OCI-LY3 (cell line): ENCODE measurements around the gene ZNF248.

Experiments used
- H2AFZ ChIP-seq: fragments of 200-600, 300-600 bp; shearing (Covaris generic); 2 replicates; pipeline ENCODE4 v1.6.0; 2014; ENCODE audit warnings: antibody characterized with exemption, low read depth, low read length
- H3K27ac ChIP-seq: fragments of 200-600, 300-600 bp; sonication (generic); 2 replicates; pipeline ENCODE4 v1.5.1; 2014; ENCODE audit warnings: mild to moderate bottlenecking, low read length, moderate library complexity, mixed read lengths
- H3K27me3 ChIP-seq: fragments of 200-600, 300-600 bp; sonication (generic); 2 replicates; pipeline ENCODE4 v1.6.1; 2014; ENCODE audit warnings: low read depth, low read length, mixed read lengths
- H3K36me3 ChIP-seq: fragments of 200-600, 300-600 bp; sonication (generic); replicated peaks from 2 replicates; pipeline ENCODE3; 2014; ENCODE audit warnings: low read depth, low read length, mixed read lengths
- H3K4me1 ChIP-seq: fragments of 300-600, 200-600 bp; sonication (generic); 2 replicates; pipeline ENCODE4 v1.6.1; 2014; ENCODE audit warnings: low read length, mixed read lengths
- H3K4me2 ChIP-seq: fragments of 200-600, 300-600 bp; sonication (generic); 2 replicates; pipeline ENCODE4 v1.6.1; 2014; ENCODE audit warnings: low read length, mixed read lengths
- H3K4me3 ChIP-seq: fragments of 300-600, 200-600 bp; sonication (generic); 2 replicates; pipeline ENCODE4 v1.5.1; 2014; ENCODE audit warnings: antibody characterized with exemption, mild to moderate bottlenecking, low read length, moderate library complexity
- H3K79me2 ChIP-seq: fragments of 300-600, 200-600 bp; shearing (Covaris generic); 2 replicates; pipeline ENCODE4 v1.6.1; 2014; ENCODE audit warnings: mild to moderate bottlenecking, low read length, mixed read lengths
- H3K9ac ChIP-seq: fragments of 300-600, 200-600 bp; shearing (Covaris generic); 2 replicates; pipeline ENCODE4 v1.6.0; 2014; ENCODE audit warnings: mild to moderate bottlenecking, low read length, moderate library complexity
- H3K9me3 ChIP-seq: fragments of 200-600, 300-600 bp; shearing (Covaris generic); 2 replicates; pipeline ENCODE4 v1.6.1; 2014; ENCODE audit warnings: low read length, mixed read lengths; ENCODE audit not compliant: insufficient read depth
- H4K20me1 ChIP-seq: fragments of 200-600, 300-600 bp; sonication (generic); 2 replicates; pipeline ENCODE4 v1.6.1; 2016; ENCODE audit warnings: low read length, mixed read lengths; ENCODE audit not compliant: insufficient read depth
- EZH2phosphoT487 ChIP-seq: fragments of 200-600 bp; shearing (Covaris generic); IDR thresholded peaks from 2 replicates; pipeline ENCODE4 v1.6.1; 2018; ENCODE audit warnings: antibody characterized with exemption, mixed run types, low read depth
- TF ChIP-seq, protein P1 (sequence below): fragments of 200-600, 300-600 bp; sonication (generic); IDR thresholded peaks from 2 replicates; pipeline ENCODE4 v1.5.1; 2014; ENCODE audit warnings: antibody characterized with exemption, low read length, low read depth

ZNF248 gene

DNA sequence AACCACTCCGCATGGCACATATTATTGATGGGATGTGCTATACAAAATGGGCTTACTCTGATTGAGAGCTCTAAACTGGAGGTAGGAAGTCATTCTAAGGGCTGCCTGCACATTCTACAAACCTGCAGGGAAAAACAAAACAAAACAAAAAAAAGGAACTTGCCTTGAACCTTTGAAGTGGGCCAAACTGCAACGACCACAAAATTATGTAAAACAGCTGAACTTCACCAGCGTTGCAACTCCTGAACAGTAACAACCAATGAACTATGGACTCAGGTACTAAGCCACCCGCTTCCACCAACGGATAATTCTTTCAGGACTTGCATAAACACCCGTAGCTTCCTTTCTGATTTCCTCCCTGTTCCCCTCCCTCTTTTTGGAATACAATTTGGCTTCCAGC lies 80.4 kb downstream of the ZNF248 start:
- Histone ChIP-seq H3K9me3 (no peaks in the 10 kb centered on the region), H3K27ac (no peak overlapping the region), H3K36me3 (no peaks in the 10 kb centered on the region), H3K4me3 (no peak overlapping the region), H3K27me3 (no peaks in the 10 kb centered on the region), H3K9ac (no peak overlapping the region), H4K20me1 (no peaks in the 10 kb centered on the region), H3K4me1 (no peaks in the 10 kb centered on the region), H3K79me2 (no peaks in the 10 kb centered on the region), H2AFZ (no peak overlapping the region), H3K4me2 (no peak overlapping the region)
- no peak for TF ChIP-seq EZH2phosphoT487
- TF ChIP-seq, protein P1, sequence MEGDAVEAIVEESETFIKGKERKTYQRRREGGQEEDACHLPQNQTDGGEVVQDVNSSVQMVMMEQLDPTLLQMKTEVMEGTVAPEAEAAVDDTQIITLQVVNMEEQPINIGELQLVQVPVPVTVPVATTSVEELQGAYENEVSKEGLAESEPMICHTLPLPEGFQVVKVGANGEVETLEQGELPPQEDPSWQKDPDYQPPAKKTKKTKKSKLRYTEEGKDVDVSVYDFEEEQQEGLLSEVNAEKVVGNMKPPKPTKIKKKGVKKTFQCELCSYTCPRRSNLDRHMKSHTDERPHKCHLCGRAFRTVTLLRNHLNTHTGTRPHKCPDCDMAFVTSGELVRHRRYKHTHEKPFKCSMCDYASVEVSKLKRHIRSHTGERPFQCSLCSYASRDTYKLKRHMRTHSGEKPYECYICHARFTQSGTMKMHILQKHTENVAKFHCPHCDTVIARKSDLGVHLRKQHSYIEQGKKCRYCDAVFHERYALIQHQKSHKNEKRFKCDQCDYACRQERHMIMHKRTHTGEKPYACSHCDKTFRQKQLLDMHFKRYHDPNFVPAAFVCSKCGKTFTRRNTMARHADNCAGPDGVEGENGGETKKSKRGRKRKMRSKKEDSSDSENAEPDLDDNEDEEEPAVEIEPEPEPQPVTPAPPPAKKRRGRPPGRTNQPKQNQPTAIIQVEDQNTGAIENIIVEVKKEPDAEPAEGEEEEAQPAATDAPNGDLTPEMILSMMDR, result no peak

DNA sequence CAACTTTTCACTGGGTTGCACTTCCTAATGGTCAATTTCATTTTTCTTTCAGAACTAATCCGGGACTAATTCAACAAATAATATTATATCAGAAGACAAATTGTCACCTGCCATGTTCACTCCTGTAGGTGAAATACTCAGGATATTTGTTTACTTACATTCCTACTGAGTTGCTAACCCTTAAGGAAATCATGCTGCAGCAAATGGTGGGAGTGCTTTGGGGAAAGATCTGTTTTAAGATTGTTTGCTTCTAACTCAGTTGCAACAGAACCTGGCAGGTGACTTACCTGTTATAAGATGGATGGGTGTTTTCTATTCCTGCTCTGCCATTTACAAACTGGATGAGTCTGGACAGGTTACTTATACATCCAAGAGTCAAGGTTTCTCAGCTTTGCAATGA lies 81.8 kb downstream of the ZNF248 start:
- TF ChIP-seq, protein P1, result no peak
- TF ChIP-seq EZH2phosphoT487, result no peak

DNA sequence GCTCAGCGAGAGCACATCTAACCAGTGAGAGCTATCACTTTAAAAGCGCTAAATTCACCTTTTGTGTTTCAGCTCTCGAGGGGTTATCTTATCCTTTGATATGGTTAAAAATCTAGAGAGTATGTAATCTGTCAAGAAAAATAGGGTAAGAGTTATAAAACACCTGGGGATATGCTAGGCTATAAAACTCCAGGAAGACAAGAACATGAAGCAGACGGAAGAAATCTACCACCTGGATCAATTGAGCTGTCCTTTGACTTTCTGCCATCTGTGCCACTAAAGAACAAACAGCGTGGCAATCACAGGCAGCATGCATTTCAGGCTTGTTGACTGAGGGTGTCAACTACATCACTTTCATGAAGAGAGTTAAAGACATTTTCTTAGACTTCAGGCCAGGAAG lies 83.1 kb downstream of the ZNF248 start:
- Histone ChIP-seq H3K27ac (no peak overlapping the region), H3K9me3 (no peaks in the 10 kb centered on the region), H3K4me2 (no peak overlapping the region), H3K36me3 (no peaks in the 10 kb centered on the region), H2AFZ (no peak overlapping the region), H3K4me3 (no peak overlapping the region), H3K79me2 (no peaks in the 10 kb centered on the region), H4K20me1 (no peaks in the 10 kb centered on the region), H3K9ac (no peak overlapping the region), H3K4me1 (no peaks in the 10 kb centered on the region), H3K27me3 (no peaks in the 10 kb centered on the region)
- TF ChIP-seq, protein P1, result no peak
- TF ChIP-seq EZH2phosphoT487, result no peak

More for the DNA sequence above, 81.8 kb downstream of the ZNF248 start:
- Histone ChIP-seq H4K20me1 (no peaks in the 10 kb centered on the region), H3K4me1 (no peaks in the 10 kb centered on the region), H3K36me3 (no peaks in the 10 kb centered on the region), H3K4me3 (no peak overlapping the region), H3K9me3 (no peaks in the 10 kb centered on the region), H3K79me2 (no peaks in the 10 kb centered on the region), H3K27ac (no peak overlapping the region), H3K4me2 (no peak overlapping the region), H3K9ac (no peak overlapping the region), H3K27me3 (no peaks in the 10 kb centered on the region), H2AFZ (no peak overlapping the region)

DNA sequence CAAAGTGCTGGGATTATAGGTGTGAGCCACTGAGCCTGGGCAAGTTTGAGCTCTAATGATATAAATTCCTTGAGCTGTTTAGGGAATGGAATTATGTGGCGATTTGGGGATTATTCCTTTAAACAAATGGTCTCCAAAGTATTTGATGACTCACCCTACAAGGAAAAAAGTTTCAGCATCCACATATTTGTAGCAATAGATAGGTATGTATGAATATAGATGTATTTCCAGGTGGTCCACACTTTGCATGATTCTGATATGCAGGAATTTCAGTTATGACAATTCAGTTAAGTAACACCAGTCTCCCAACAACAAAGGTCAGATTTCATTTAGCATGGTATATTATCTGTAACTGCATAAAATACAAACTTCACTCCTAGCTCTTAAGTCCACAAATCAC lies 92.2 kb downstream of the ZNF248 start:
- H3K4me2 ChIP-seq, result no peak overlapping the region
- H3K9me3 ChIP-seq, result no peaks in the 10 kb centered on the region
- H3K27ac ChIP-seq, result no peak overlapping the region
- H3K36me3 ChIP-seq, result no peaks in the 10 kb centered on the region
- H3K4me1 ChIP-seq, result no peaks in the 10 kb centered on the region
- H3K27me3 ChIP-seq, result no peaks in the 10 kb centered on the region
- TF ChIP-seq EZH2phosphoT487, result no peak
- TF ChIP-seq, protein P1, result no peak
- H2AFZ ChIP-seq, result no peak overlapping the region
- no peaks in the 10 kb centered on the region for H4K20me1 ChIP-seq
- H3K79me2 ChIP-seq, result no peaks in the 10 kb centered on the region
- no peak overlapping the region for H3K4me3 ChIP-seq
- H3K9ac ChIP-seq, result no peak overlapping the region
